T-cell (primary cell): ENCODE data around the gene PDLIM4. TPM values are rescaled to one million over a fixed set of nuclear protein-coding genes. Genes with fewer than 3 reads are reported as not detected.

Source experiments
- ATAC-seq, 4 experiments: fragments of 200-7000 bp in 3 of 4; fragments of 150-1000 bp in 1 of 4; cut with Tn5 transposase; replicated peaks in 1 of 4; 1 replicate in 3 of 4; 2 replicates in 1 of 4; pipeline ENCODE4 v1.10.0; 2021; ENCODE audit warnings: moderate library complexity in 3 of 4, mild to moderate bottlenecking in 2 of 4, moderate number of reproducible peaks in 1 of 4
- CTCF ChIA-PET, 2 donors: fragments of 300-600 bp; sonication (Branson Sonifier 250); formaldehyde crosslinking; loops; one replicate each; lab custom pipeline; 2022; ENCODE audit warnings: antibody characterized with exemption in 2 of 2; lab: Charles Lee
- POLR2A ChIA-PET, 2 donors: fragments of 300-600 bp; sonication (Branson Sonifier 250); formaldehyde crosslinking; loops; one replicate each; lab custom pipeline; 2022; ENCODE audit warnings: antibody characterized with exemption in 2 of 2; lab: Charles Lee
- DNase-seq, 35 experiments: peaks; one replicate each; pipeline versions ENCODE4 v3.0.0 to v3.0.0-alpha.2; 2013 to 2023
- H3K27ac ChIP-seq: one replicate; pipeline ENCODE4 v1.5.1; 2013; ENCODE audit warnings: low read length
- H3K27me3 ChIP-seq, 2 experiments: replicated peaks in 1 of 2; 1 replicate in 1 of 2; 2 replicates in 1 of 2; pipeline versions ENCODE4 v1.6.1 to v1.7.0; 2013; ENCODE audit warnings: low read length in 1 of 2, mixed read lengths in 1 of 2; ENCODE audit not compliant: control insufficient read depth in 2 of 2, insufficient read depth in 2 of 2; ENCODE audit errors: extremely low read depth in 1 of 2
- H3K36me3 ChIP-seq, 2 donors: 1 replicate in 1 of 2; 2 replicates in 1 of 2; pipeline versions ENCODE4 v1.6.1 to v1.7.0; 2013; ENCODE audit warnings: low read length in 1 of 2; ENCODE audit not compliant: control insufficient read depth in 2 of 2, insufficient read depth in 1 of 2; ENCODE audit errors: extremely low read depth in 1 of 2
- H3K4me1 ChIP-seq, 2 experiments: 1 replicate in 1 of 2; 2 replicates in 1 of 2; pipeline versions ENCODE4 v1.6.1 to v1.7.0; 2013; ENCODE audit warnings: low read length in 2 of 2, mixed read lengths in 1 of 2; ENCODE audit not compliant: insufficient read depth in 2 of 2, control insufficient read depth in 1 of 2; ENCODE audit errors: extremely low read depth in 1 of 2
- H3K4me3 ChIP-seq, 2 donors: 1 replicate in 1 of 2; 2 replicates in 1 of 2; pipeline versions ENCODE4 v1.5.1 to v1.7.0; 2013; ENCODE audit warnings: mild to moderate bottlenecking in 2 of 2, low read length in 1 of 2, moderate library complexity in 1 of 2; ENCODE audit not compliant: control insufficient read depth in 1 of 2; ENCODE audit errors: extremely low read depth in 1 of 2
- H3K9me3 ChIP-seq: 2 replicates; pipeline ENCODE4 v1.7.0; 2013
- H3K27ac Mint-ChIP-seq, 2 donors: one replicate each; pipeline ENCODE4 v1.8.0; 2020 to 2021; ENCODE audit warnings: mild to moderate bottlenecking in 2 of 2, mixed read lengths in 2 of 2
- H3K27me3 Mint-ChIP-seq, 2 donors: one replicate each; pipeline ENCODE4 v1.8.0; 2021 to 2022; ENCODE audit warnings: mixed read lengths in 2 of 2
- H3K36me3 Mint-ChIP-seq: one replicate; pipeline ENCODE4 v1.8.0; 2021; ENCODE audit warnings: mixed read lengths
- H3K4me1 Mint-ChIP-seq, 3 donors: one replicate each; pipeline ENCODE4 v1.8.0; 2020 to 2022; ENCODE audit warnings: mixed read lengths in 3 of 3, mild to moderate bottlenecking in 1 of 3
- H3K4me3 Mint-ChIP-seq, 3 donors: one replicate each; pipeline ENCODE4 v1.8.0; 2020 to 2022; ENCODE audit warnings: mild to moderate bottlenecking in 3 of 3, mixed read lengths in 3 of 3, moderate library complexity in 3 of 3
- H3K9me3 Mint-ChIP-seq, 3 donors: one replicate each; pipeline ENCODE4 v1.8.0; 2020 to 2022; ENCODE audit warnings: mixed read lengths in 3 of 3
- WGBS: methylation state at CpG from one replicate; pipeline ENCODE4 v1.1.5; 2013; ENCODE audit warnings: missing lambda C conversion rate; ENCODE audit not compliant: insufficient coverage; 5-methylcytosine and 5-hydroxymethylcytosine counted together
- total RNA-seq, 35 experiments: library from RNA in 6 of 35; stranded (reverse) in 6 of 35; fragments of 120-200 nt in 1 of 35; gene quantifications; one replicate each; pipeline versions ENCODE4 v1.2.1 to v1.2.4 and lab custom pipeline; 2013 to 2026

PDLIM4 gene
- total RNA-seq, 5 donors from 2014 or later (not counting 1 experiment from before 2014, with no cell fraction given), result not detected

GRCh38 chr5:132263548-132264261 lies 6.2 kb downstream of the PDLIM4 start:
- Histone ChIP-seq H3K36me3 (no peaks in the 10 kb centered on the region), H3K9me3 (no peaks in the 10 kb centered on the region), H3K27ac (no peak overlapping the region), H3K27me3 (peaks cover 0 to 20% of the 10 kb centered on the region in 2 experiments), H3K4me1 (peaks cover 0 to 3% of the 10 kb centered on the region in 2 experiments), H3K4me3 (no peak overlapping the region)
- DNase-seq (no peak), ATAC-seq (no peak)
- H3K27ac Mint-ChIP-seq, result no peak overlapping the region
- peaks cover 0 to 8% (median 6%) of the 10 kb centered on the region in 3 donors for H3K4me1 Mint-ChIP-seq
- WGBS, result no CpG with 5 or more reads among the region's 7 CpGs
- ChIA-PET CTCF (interaction anchor here in 1 of 2 donors (1.1 kb wide), 1 partner anchor 25 kb away, joined by 3 read pairs; no protein-coding TSS in a partner anchor), POLR2A (no interaction called here)
- H3K36me3 Mint-ChIP-seq, result no peaks in the 10 kb centered on the region
- peaks cover 0 to 7% of the 10 kb centered on the region in 2 donors for H3K27me3 Mint-ChIP-seq
- no peaks in the 10 kb centered on the region for H3K9me3 Mint-ChIP-seq
- H3K4me3 Mint-ChIP-seq, result no peak overlapping the region

- H3K9me3 ChIP-seq, result no peaks in the 10 kb centered on the region
- no peak overlapping the region for H3K4me3 Mint-ChIP-seq
- no peak overlapping the region for H3K27ac ChIP-seq
- peaks cover 0 to 11% of the 10 kb centered on the region in 2 experiments for H3K27me3 ChIP-seq
- CTCF ChIA-PET, result interaction anchor here in 1 of 2 donors (0.6 kb wide), 1 partner anchor 254 kb away, joined by 3 read pairs; no protein-coding TSS in a partner anchor
- peaks cover 0 to 3% of the 10 kb centered on the region in 2 donors for H3K27me3 Mint-ChIP-seq
- peaks cover 0 to 3% of the 10 kb centered on the region in 2 experiments for H3K4me1 ChIP-seq
- no peaks in the 10 kb centered on the region for H3K36me3 Mint-ChIP-seq
- no peaks in the 10 kb centered on the region for H3K36me3 ChIP-seq
- no peak overlapping the region for H3K27ac Mint-ChIP-seq
- ATAC-seq (no peak), DNase-seq (no peak)
- peaks cover 0 to 8% (median 6%) of the 10 kb centered on the region in 3 donors for H3K4me1 Mint-ChIP-seq
- no peaks in the 10 kb centered on the region for H3K9me3 Mint-ChIP-seq
- WGBS, result 77% methylated on average over 4 of the region's 4 CpGs
- H3K4me3 ChIP-seq, result no peak overlapping the region
- POLR2A ChIA-PET, result interaction anchor here in 1 of 2 donors (0.6 to 0.7 kb wide), 2 partner anchors 14 to 505 kb away, joined by 4 to 6 read pairs; no protein-coding TSS in a partner anchor
Measured at GRCh38 chr5:132264546-132265335, 7.2 kb downstream of the PDLIM4 start.

GRCh38 chr5:132265336-132266030 lies 8.0 kb downstream of the PDLIM4 start:
- no peaks in the 10 kb centered on the region for H3K36me3 ChIP-seq
- WGBS, result 100% methylated on average over 2 of the region's 8 CpGs
- DNase-seq, result no peak
- Mint-ChIP-seq H3K9me3 (no peaks in the 10 kb centered on the region), H3K4me1 (peaks cover 0 to 4% (median 3%) of the 10 kb centered on the region in 3 donors), H3K27me3 (no peaks in the 10 kb centered on the region), H3K4me3 (no peak overlapping the region), H3K27ac (no peak overlapping the region), H3K36me3 (no peaks in the 10 kb centered on the region)
- H3K9me3 ChIP-seq, result no peaks in the 10 kb centered on the region
- peaks cover 0 to 3% of the 10 kb centered on the region in 2 experiments for H3K4me1 ChIP-seq
- CTCF ChIA-PET, result interaction anchor here in 1 of 2 donors (0.5 kb wide), 1 partner anchor 462 kb away, joined by 3 read pairs; no protein-coding TSS in a partner anchor
- H3K4me3 ChIP-seq, result no peak overlapping the region
- POLR2A ChIA-PET, result no interaction called here
- no peak overlapping the region for H3K27ac ChIP-seq
- no peak for ATAC-seq
- H3K27me3 ChIP-seq, result peaks cover 0 to 7% of the 10 kb centered on the region in 2 experiments

- WGBS, result 89% methylated on average over 5 of the region's 7 CpGs
- Histone ChIP-seq H3K4me1 (peaks cover 0 to 5% of the 10 kb centered on the region in 2 experiments), H3K9me3 (no peaks in the 10 kb centered on the region), H3K4me3 (no peak overlapping the region), H3K27ac (no peak overlapping the region), H3K27me3 (peaks cover 0 to 4% of the 10 kb centered on the region in 2 experiments), H3K36me3 (no peaks in the 10 kb centered on the region)
- no peaks in the 10 kb centered on the region for H3K9me3 Mint-ChIP-seq
- H3K27ac Mint-ChIP-seq, result no peak overlapping the region
- ChIA-PET POLR2A (interaction anchor here in 1 of 2 donors (0.5 kb wide), 1 partner anchor 230 kb away, joined by 4 read pairs; no protein-coding TSS in a partner anchor), CTCF (interaction anchor here in 1 of 2 donors (0.5 kb wide), 1 partner anchor 462 kb away, joined by 3 read pairs; no protein-coding TSS in a partner anchor)
- ATAC-seq (no peak), DNase-seq (no peak)
- H3K27me3 Mint-ChIP-seq, result no peaks in the 10 kb centered on the region
- H3K4me3 Mint-ChIP-seq, result no peak overlapping the region
- H3K36me3 Mint-ChIP-seq, result no peaks in the 10 kb centered on the region
- H3K4me1 Mint-ChIP-seq, result peaks cover 0 to 1% (median 0%) of the 10 kb centered on the region in 3 donors
Measured at GRCh38 chr5:132266031-132266835, 8.7 kb downstream of the PDLIM4 start.

- H3K36me3 ChIP-seq, result no peaks in the 10 kb centered on the region
- DNase-seq, result no peak
- H3K4me3 Mint-ChIP-seq, result no peak overlapping the region
- ChIA-PET CTCF (no interaction called here), POLR2A (no interaction called here)
- H3K36me3 Mint-ChIP-seq, result no peaks in the 10 kb centered on the region
- H3K27ac ChIP-seq, result no peak overlapping the region
- H3K27me3 ChIP-seq, result peaks cover 0 to 10% of the 10 kb centered on the region in 2 experiments
- H3K9me3 ChIP-seq, result no peaks in the 10 kb centered on the region
- peaks cover 0 to 4% (median 0%) of the 10 kb centered on the region in 3 donors for H3K4me1 Mint-ChIP-seq
- no peaks in the 10 kb centered on the region for H3K9me3 Mint-ChIP-seq
- WGBS, result 100% methylated on average over 1 of the region's 1 CpG
- H3K4me3 ChIP-seq, result no peak overlapping the region
- no peaks in the 10 kb centered on the region for H3K27me3 Mint-ChIP-seq
- ATAC-seq, result no peak
- peaks cover 0 to 10% of the 10 kb centered on the region in 2 experiments for H3K4me1 ChIP-seq
- no peak overlapping the region for H3K27ac Mint-ChIP-seq
Measured at GRCh38 chr5:132266836-132267160, 9.3 kb downstream of the PDLIM4 start.
